H9 (cell line): ENCODE data around the gene MGAT5. TPM values are rescaled to one million over a fixed set of nuclear protein-coding genes. Genes with fewer than 3 reads are reported as not detected.

ENCODE experiments used
- DNase-seq: peaks from one replicate; pipeline ENCODE4 v3.0.0-alpha.2; 2017
- H2AFZ ChIP-seq: one replicate; pipeline ENCODE4 v1.6.1; 2013; ENCODE audit warnings: mild to moderate bottlenecking, low read length, control low read depth, moderate library complexity
- H2AK5ac ChIP-seq: 2 replicates; pipeline ENCODE4 v1.6.1; 2013; ENCODE audit warnings: low read length, control low read depth, mixed read lengths; ENCODE audit not compliant: insufficient read length
- H2BK120ac ChIP-seq: one replicate; pipeline ENCODE4 v1.6.1; 2013; ENCODE audit warnings: low read depth, mild to moderate bottlenecking, low read length, control low read depth, inconsistent platforms; ENCODE audit not compliant: poor library complexity, severe bottlenecking
- H2BK12ac ChIP-seq: 2 replicates; pipeline ENCODE4 v1.6.1; 2013; ENCODE audit warnings: low read length, control low read depth, mixed read lengths, low read depth; ENCODE audit not compliant: insufficient read length
- H2BK15ac ChIP-seq: 2 replicates; pipeline ENCODE4 v1.6.1; 2013; ENCODE audit warnings: low read depth, low read length, control low read depth
- H2BK20ac ChIP-seq: one replicate; pipeline ENCODE4 v1.6.1; 2013; ENCODE audit warnings: low read depth, mild to moderate bottlenecking, low read length, control low read depth, inconsistent platforms; ENCODE audit not compliant: poor library complexity, severe bottlenecking
- H2BK5ac ChIP-seq: 2 replicates; pipeline ENCODE4 v1.6.1; 2013; ENCODE audit warnings: low read length, control low read depth, mixed read lengths; ENCODE audit not compliant: insufficient read length
- H3K14ac ChIP-seq: 2 replicates; pipeline ENCODE4 v1.6.1; 2013; ENCODE audit warnings: low read length, control low read depth; ENCODE audit not compliant: insufficient read depth
- H3K18ac ChIP-seq: 2 replicates; pipeline ENCODE4 v1.6.1; 2013; ENCODE audit warnings: low read depth, mild to moderate bottlenecking, mixed read lengths, low read length, control low read depth; ENCODE audit not compliant: insufficient read length
- H3K23ac ChIP-seq: 2 replicates; pipeline ENCODE4 v1.6.1; 2013; ENCODE audit warnings: low read length, control low read depth, mixed read lengths, low read depth; ENCODE audit not compliant: insufficient read length
- H3K23me2 ChIP-seq: 2 replicates; pipeline ENCODE4 v1.6.1; 2013; ENCODE audit warnings: low read depth, mild to moderate bottlenecking, mixed read lengths, low read length, control low read depth; ENCODE audit not compliant: insufficient read length, poor library complexity, severe bottlenecking
- H3K27ac ChIP-seq: 2 replicates; pipeline ENCODE4 v1.5.1; 2013; ENCODE audit warnings: low read length, control low read depth, mixed read lengths, low read depth; ENCODE audit not compliant: insufficient read length
- H3K27me3 ChIP-seq: 2 replicates; pipeline ENCODE4 v1.6.1; 2013; ENCODE audit warnings: low read length, control low read depth, inconsistent platforms; ENCODE audit not compliant: insufficient read depth
- H3K4ac ChIP-seq: 2 replicates; pipeline ENCODE4 v1.6.1; 2013; ENCODE audit warnings: low read depth, mild to moderate bottlenecking, control low read depth, inconsistent platforms, low read length, moderate library complexity
- H3K4me1 ChIP-seq: 2 replicates; pipeline ENCODE4 v1.6.1; 2013; ENCODE audit warnings: low read length, control low read depth, inconsistent platforms; ENCODE audit not compliant: insufficient read depth
- H3K4me2 ChIP-seq: 2 replicates; pipeline ENCODE4 v1.6.1; 2013; ENCODE audit warnings: low read length, control low read depth, mixed read lengths; ENCODE audit not compliant: insufficient read length, insufficient read depth
- H3K56ac ChIP-seq: 2 replicates; pipeline ENCODE4 v1.6.1; 2013; ENCODE audit warnings: low read depth, mild to moderate bottlenecking, mixed read lengths, low read length, control low read depth; ENCODE audit not compliant: insufficient read length
- H3K79me1 ChIP-seq: 2 replicates; pipeline ENCODE4 v1.6.1; 2013; ENCODE audit warnings: low read depth, mild to moderate bottlenecking, moderate library complexity, low read length, control low read depth, inconsistent platforms; ENCODE audit not compliant: insufficient read depth, poor library complexity, severe bottlenecking
- H3K79me2 ChIP-seq: 2 replicates; pipeline ENCODE4 v1.6.1; 2013; ENCODE audit warnings: low read length, control low read depth, inconsistent platforms; ENCODE audit not compliant: insufficient read depth
- H3K9ac ChIP-seq: 2 replicates; pipeline ENCODE4 v1.6.1; 2013; ENCODE audit warnings: low read length, control low read depth, mixed read lengths; ENCODE audit not compliant: insufficient read length; ENCODE audit errors: extremely low read depth
- H3K9me3 ChIP-seq: one replicate; pipeline ENCODE4 v1.6.1; 2013; ENCODE audit warnings: low read depth, low read length, inconsistent platforms; ENCODE audit not compliant: control insufficient read depth
- H3T11ph ChIP-seq: one replicate; pipeline ENCODE4 v1.6.1; 2013; ENCODE audit warnings: mild to moderate bottlenecking, low read length, control low read depth, inconsistent platforms
- H4K20me1 ChIP-seq: one replicate; pipeline ENCODE4 v1.6.1; 2013; ENCODE audit not compliant: control insufficient read depth, insufficient read length, insufficient read depth
- H4K5ac ChIP-seq: 2 replicates; pipeline ENCODE4 v1.6.1; 2013; ENCODE audit warnings: low read depth, mild to moderate bottlenecking, mixed read lengths, low read length, control low read depth; ENCODE audit not compliant: insufficient read length
- H4K8ac ChIP-seq: replicated peaks from 2 replicates; pipeline ENCODE4 v1.6.1; 2013; ENCODE audit warnings: low read length, control low read depth, mixed read lengths, low read depth; ENCODE audit not compliant: insufficient read length
- H4K91ac ChIP-seq: 2 replicates; pipeline ENCODE4 v1.6.1; 2013; ENCODE audit warnings: low read depth, mild to moderate bottlenecking, moderate library complexity, mixed read lengths, low read length, control low read depth; ENCODE audit not compliant: insufficient read length
- H3K27ac Mint-ChIP-seq, 3 experiments: 2 replicates in 2 of 3; 3 replicates in 1 of 3; pipeline ENCODE4 v1.8.0; 2020 to 2021; ENCODE audit warnings: mixed read lengths in 3 of 3, mild to moderate bottlenecking in 1 of 3, moderate library complexity in 1 of 3
- H3K27me3 Mint-ChIP-seq: 2 replicates; pipeline ENCODE4 v1.8.0; 2021; ENCODE audit warnings: low read depth, mild to moderate bottlenecking, moderate library complexity, mixed read lengths
- H3K36me3 Mint-ChIP-seq, 3 experiments: 2 replicates in 2 of 3; 3 replicates in 1 of 3; pipeline ENCODE4 v1.8.0; 2020 to 2021; ENCODE audit warnings: low read depth in 3 of 3, mixed read lengths in 3 of 3; ENCODE audit not compliant: insufficient read depth in 1 of 3
- H3K4me1 Mint-ChIP-seq, 2 experiments: 2 replicates each; pipeline ENCODE4 v1.8.0; 2020; ENCODE audit warnings: mixed read lengths in 2 of 2
- H3K4me3 Mint-ChIP-seq, 2 experiments: 2 replicates in 1 of 2; 3 replicates in 1 of 2; pipeline ENCODE4 v1.8.0; 2020 to 2021; ENCODE audit warnings: mild to moderate bottlenecking in 2 of 2, mixed read lengths in 2 of 2, moderate library complexity in 1 of 2
- H3K9me3 Mint-ChIP-seq, 2 experiments: 2 replicates in 1 of 2; 3 replicates in 1 of 2; pipeline ENCODE4 v1.8.0; 2020; ENCODE audit warnings: mild to moderate bottlenecking in 2 of 2, mixed read lengths in 2 of 2, moderate library complexity in 1 of 2
- WGBS: extraction: QIAGEN DNeasy Blood & Tissue Kit; methylation state at CpG from one replicate; pipeline ENCODE4 v1.1.7; 2013; ENCODE audit warnings: missing lambda C conversion rate, low lambda C conversion rate, mixed read lengths; ENCODE audit not compliant: insufficient read length; ENCODE audit errors: extremely low coverage; 5-methylcytosine and 5-hydroxymethylcytosine counted together
- total RNA-seq: library from RNA; stranded (reverse); gene quantifications from 2 replicates; pipeline ENCODE4 v1.2.1, GENCODE V29; 2021
- TF ChIP-seq, protein P1 (sequence below): fragments of 200-600 bp; sonication (generic); conservative IDR thresholded peaks from 3 replicates; pipeline ENCODE4 v1.8.0; 2021; ENCODE audit warnings: antibody characterized with exemption, mild to moderate bottlenecking

The MGAT5 gene
- total RNA-seq, 1 experiment from 2014 or later = 25.7 TPM

DNA sequence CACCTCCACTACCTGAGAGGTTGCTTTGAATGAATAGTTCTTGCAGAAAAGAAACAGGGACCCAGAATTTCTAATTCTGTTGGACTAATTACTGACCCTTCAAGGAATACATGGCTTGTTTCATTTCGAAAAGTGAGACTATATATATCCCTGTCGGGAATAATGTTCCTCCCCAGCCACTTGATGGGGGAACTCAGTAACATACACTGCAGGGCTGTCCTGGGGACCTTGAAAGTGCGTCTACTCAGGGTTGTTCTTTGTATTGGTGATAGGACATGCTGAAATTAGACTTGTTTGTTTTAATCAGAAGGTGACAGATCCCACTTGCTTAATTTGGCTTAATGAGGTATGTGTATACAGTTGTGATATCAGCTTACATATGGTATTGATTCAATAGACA is 25.5 kb downstream of the MGAT5 start:
- no peak overlapping the region for H2BK5ac ChIP-seq
- H3K79me2 ChIP-seq = no peaks in the 10 kb centered on the region
- H3K23me2 ChIP-seq = no peaks in the 10 kb centered on the region
- H3K9ac ChIP-seq = no peak overlapping the region
- no peak overlapping the region for H3K4me2 ChIP-seq
- DNase-seq = no peak
- H3K4me1 ChIP-seq = no peaks in the 10 kb centered on the region
- Mint-ChIP-seq H3K27ac (no peak overlapping the region), H3K4me1 (peaks cover 13 to 19% of the 10 kb centered on the region in 2 experiments), H3K36me3 (no peaks in the 10 kb centered on the region; a peak in 3 of 7 replicates), H3K4me3 (no peak overlapping the region), H3K27me3 (peaks cover 22% of the 10 kb centered on the region), H3K9me3 (no peaks in the 10 kb centered on the region; a peak in 2 of 5 replicates)
- H4K91ac ChIP-seq = no peak overlapping the region
- H2BK12ac ChIP-seq = no peak overlapping the region
- H2AK5ac ChIP-seq = no peak overlapping the region
- H3K79me1 ChIP-seq = peaks cover 2% of the 10 kb centered on the region
- no peak overlapping the region for H2BK15ac ChIP-seq
- no peaks in the 10 kb centered on the region for H4K20me1 ChIP-seq
- H4K8ac ChIP-seq = no peak overlapping the region
- no peak overlapping the region for H2BK20ac ChIP-seq
- H2BK120ac ChIP-seq = no peak overlapping the region
- no peak overlapping the region for H3K18ac ChIP-seq
- TF ChIP-seq, protein P1, sequence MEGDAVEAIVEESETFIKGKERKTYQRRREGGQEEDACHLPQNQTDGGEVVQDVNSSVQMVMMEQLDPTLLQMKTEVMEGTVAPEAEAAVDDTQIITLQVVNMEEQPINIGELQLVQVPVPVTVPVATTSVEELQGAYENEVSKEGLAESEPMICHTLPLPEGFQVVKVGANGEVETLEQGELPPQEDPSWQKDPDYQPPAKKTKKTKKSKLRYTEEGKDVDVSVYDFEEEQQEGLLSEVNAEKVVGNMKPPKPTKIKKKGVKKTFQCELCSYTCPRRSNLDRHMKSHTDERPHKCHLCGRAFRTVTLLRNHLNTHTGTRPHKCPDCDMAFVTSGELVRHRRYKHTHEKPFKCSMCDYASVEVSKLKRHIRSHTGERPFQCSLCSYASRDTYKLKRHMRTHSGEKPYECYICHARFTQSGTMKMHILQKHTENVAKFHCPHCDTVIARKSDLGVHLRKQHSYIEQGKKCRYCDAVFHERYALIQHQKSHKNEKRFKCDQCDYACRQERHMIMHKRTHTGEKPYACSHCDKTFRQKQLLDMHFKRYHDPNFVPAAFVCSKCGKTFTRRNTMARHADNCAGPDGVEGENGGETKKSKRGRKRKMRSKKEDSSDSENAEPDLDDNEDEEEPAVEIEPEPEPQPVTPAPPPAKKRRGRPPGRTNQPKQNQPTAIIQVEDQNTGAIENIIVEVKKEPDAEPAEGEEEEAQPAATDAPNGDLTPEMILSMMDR = no peak
- H3K23ac ChIP-seq = no peak overlapping the region
- no peak overlapping the region for H3K56ac ChIP-seq
- WGBS = no CpG with 5 or more reads among the region's 3 CpGs
- no peak overlapping the region for H3K4ac ChIP-seq
- no peak overlapping the region for H3K27ac ChIP-seq
- H4K5ac ChIP-seq = no peak overlapping the region
- H3K27me3 ChIP-seq = no peaks in the 10 kb centered on the region
- H2AFZ ChIP-seq = no peak overlapping the region
- H3K9me3 ChIP-seq = no peaks in the 10 kb centered on the region
- H3K14ac ChIP-seq = no peak overlapping the region
- no peak overlapping the region for H3T11ph ChIP-seq
